Mesenchymal stem cell (in vitro differentiated cells and primary cell): ENCODE data around the gene NLGN1.
A peak's percentile ranks its signal among the peaks of the same experiment; 100 is the strongest.

ENCODE experiments used
- DNase-seq: peaks from one replicate; pipeline ENCODE4 v3.0.0-alpha.2; 2013
- H2AFZ ChIP-seq: one replicate; pipeline ENCODE4 v1.6.1; 2013; ENCODE audit warnings: low read depth, mild to moderate bottlenecking, control low read depth, inconsistent platforms, low read length, moderate library complexity
- H2AK5ac ChIP-seq: 2 replicates; pipeline ENCODE4 v1.6.1; 2013; ENCODE audit warnings: low read length, moderate library complexity, mild to moderate bottlenecking, inconsistent platforms; ENCODE audit not compliant: severe bottlenecking
- H2BK120ac ChIP-seq: one replicate; pipeline ENCODE4 v1.6.1; 2013; ENCODE audit warnings: low read depth, mild to moderate bottlenecking, inconsistent platforms, low read length, moderate library complexity
- H2BK12ac ChIP-seq, 2 experiments: one replicate each; pipeline ENCODE4 v1.6.1; 2013; ENCODE audit warnings: inconsistent platforms in 2 of 2, low read length in 2 of 2, mild to moderate bottlenecking in 2 of 2, moderate library complexity in 2 of 2, control low read depth in 1 of 2
- H2BK15ac ChIP-seq: one replicate; pipeline ENCODE4 v1.6.1; 2013; ENCODE audit warnings: mild to moderate bottlenecking, low read depth, inconsistent platforms; ENCODE audit not compliant: poor library complexity, severe bottlenecking
- H2BK5ac ChIP-seq: 2 replicates; pipeline ENCODE4 v1.6.1; 2013; ENCODE audit warnings: low read depth, mild to moderate bottlenecking, low read length, control low read depth, inconsistent platforms; ENCODE audit not compliant: poor library complexity, severe bottlenecking
- H3K14ac ChIP-seq, 2 experiments: one replicate each; pipeline ENCODE4 v1.6.1; 2013; ENCODE audit warnings: inconsistent platforms in 2 of 2, low read length in 2 of 2, control low read depth in 1 of 2, mild to moderate bottlenecking in 1 of 2, moderate library complexity in 1 of 2
- H3K18ac ChIP-seq, 2 experiments: one replicate each; pipeline ENCODE4 v1.6.1; 2013; ENCODE audit warnings: inconsistent platforms in 2 of 2, low read length in 2 of 2, control low read depth in 1 of 2, low read depth in 1 of 2, mild to moderate bottlenecking in 1 of 2
- H3K23ac ChIP-seq, 2 experiments: one replicate each; pipeline ENCODE4 v1.6.1; 2013; ENCODE audit warnings: inconsistent platforms in 2 of 2, low read length in 2 of 2, mild to moderate bottlenecking in 2 of 2, moderate library complexity in 2 of 2, control low read depth in 1 of 2
- H3K27ac ChIP-seq: 2 replicates; pipeline ENCODE4 v1.5.1; 2013; ENCODE audit warnings: mild to moderate bottlenecking, moderate library complexity, low read length, control low read depth, inconsistent platforms; ENCODE audit not compliant: poor library complexity, severe bottlenecking
- H3K27me3 ChIP-seq, 2 experiments: 2 replicates each; pipeline versions ENCODE4 v1.6.1 to v1.7.0; 2013; ENCODE audit warnings: low read length in 2 of 2, mild to moderate bottlenecking in 2 of 2, moderate library complexity in 2 of 2, control low read depth in 1 of 2, inconsistent platforms in 1 of 2; ENCODE audit not compliant: control insufficient read depth in 1 of 2, insufficient read depth in 1 of 2
- H3K36me3 ChIP-seq, 2 experiments: 2 replicates each; pipeline versions ENCODE4 v1.6.1 to v1.7.0; 2013; ENCODE audit warnings: low read length in 2 of 2, control low read depth in 1 of 2, inconsistent platforms in 1 of 2, low read depth in 1 of 2, mild to moderate bottlenecking in 1 of 2; ENCODE audit not compliant: insufficient read depth in 2 of 2, control insufficient read depth in 1 of 2
- H3K4ac ChIP-seq, 2 experiments: one replicate each; pipeline ENCODE4 v1.6.1; 2013; ENCODE audit warnings: inconsistent platforms in 2 of 2, low read length in 2 of 2, mild to moderate bottlenecking in 2 of 2, moderate library complexity in 2 of 2, control low read depth in 1 of 2, low read depth in 1 of 2
- H3K4me1 ChIP-seq: 2 replicates; pipeline ENCODE4 v1.6.1; 2013; ENCODE audit warnings: low read depth, low read length, control low read depth; ENCODE audit not compliant: control insufficient read depth, insufficient read depth
- H3K4me2 ChIP-seq: 2 replicates; pipeline ENCODE4 v1.6.1; 2013; ENCODE audit warnings: low read length, mild to moderate bottlenecking, inconsistent platforms; ENCODE audit not compliant: poor library complexity, severe bottlenecking
- H3K4me3 ChIP-seq, 2 experiments: 2 replicates each; pipeline versions ENCODE4 v1.5.1 to v1.7.0; 2013; ENCODE audit warnings: low read length in 2 of 2, mild to moderate bottlenecking in 2 of 2, control low read depth in 1 of 2, low read depth in 1 of 2; ENCODE audit not compliant: insufficient read depth in 1 of 2
- H3K79me1 ChIP-seq: replicated peaks from 2 replicates; pipeline ENCODE4 v1.6.1; 2013; ENCODE audit warnings: mild to moderate bottlenecking, control low read depth, low read length, inconsistent platforms; ENCODE audit not compliant: poor library complexity, severe bottlenecking
- H3K9ac ChIP-seq: 2 replicates; pipeline ENCODE4 v1.7.0; 2013; ENCODE audit warnings: mild to moderate bottlenecking, low read length, moderate library complexity
- H3K9me3 ChIP-seq: 2 replicates; pipeline ENCODE4 v1.7.0; 2013; ENCODE audit warnings: mild to moderate bottlenecking, low read length; ENCODE audit not compliant: control insufficient read depth
- H4K8ac ChIP-seq: one replicate; pipeline ENCODE4 v1.6.1; 2013; ENCODE audit warnings: inconsistent platforms, mild to moderate bottlenecking, low read length, moderate library complexity
- H4K91ac ChIP-seq: one replicate; pipeline ENCODE4 v1.6.1; 2013; ENCODE audit warnings: mild to moderate bottlenecking, low read length, inconsistent platforms
- WGBS: methylation state at CpG from one replicate; pipeline ENCODE4 v1.1.7; 2013; ENCODE audit warnings: mixed read lengths; 5-methylcytosine and 5-hydroxymethylcytosine counted together

The NLGN1 gene

GRCh38 chr3:174197416-174197815 is 799.9 kb downstream of the NLGN1 start:
- Histone ChIP-seq H2BK15ac (no peak overlapping the region), H3K9ac (no peak overlapping the region), H3K36me3 (no peaks in the 10 kb centered on the region), H3K4me3 (no peak overlapping the region), H3K9me3 (no peaks in the 10 kb centered on the region), H3K18ac (peak overlapping the region in 1 of 2 experiments; percentile 54), H2AK5ac (no peak overlapping the region), H2BK120ac (no peak overlapping the region), H3K4me2 (no peak overlapping the region), H2BK5ac (no peak overlapping the region), H3K27ac (no peak overlapping the region), H3K4me1 (no peaks in the 10 kb centered on the region), H3K79me1 (no peaks in the 10 kb centered on the region), H2BK12ac (peak overlapping the region in 1 of 2 experiments; percentile 15), H3K23ac (no peak overlapping the region), H4K8ac (no peak overlapping the region), H3K27me3 (no peaks in the 10 kb centered on the region), H4K91ac (no peak overlapping the region), H3K14ac (no peak overlapping the region), H3K4ac (no peak overlapping the region), H2AFZ (no peak overlapping the region)
- WGBS = 89% methylated on average over 1 of the region's 5 CpGs
- DNase-seq = no peak

DNA sequence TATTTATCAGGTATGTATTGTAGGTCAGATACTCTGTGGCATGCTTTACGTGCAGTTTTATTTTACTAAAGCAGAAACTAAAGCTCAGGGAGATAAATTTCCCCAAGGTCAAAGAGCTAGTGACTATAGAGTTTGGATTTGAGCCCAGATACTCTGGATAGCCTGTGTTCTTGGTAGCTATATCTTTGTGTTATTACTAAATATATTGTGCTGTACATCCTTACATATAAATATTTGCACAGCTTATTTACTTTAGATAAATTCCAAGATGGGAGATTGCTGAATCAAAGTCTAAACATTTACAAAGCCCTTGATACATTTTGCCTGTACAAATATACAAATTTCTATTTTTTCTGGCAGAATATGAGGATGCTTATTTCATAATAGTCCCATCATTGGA is 800.7 kb downstream of the NLGN1 start:
- no peak overlapping the region for H4K8ac ChIP-seq
- WGBS = 14% methylated on average over 1 of the region's 1 CpG

DNA sequence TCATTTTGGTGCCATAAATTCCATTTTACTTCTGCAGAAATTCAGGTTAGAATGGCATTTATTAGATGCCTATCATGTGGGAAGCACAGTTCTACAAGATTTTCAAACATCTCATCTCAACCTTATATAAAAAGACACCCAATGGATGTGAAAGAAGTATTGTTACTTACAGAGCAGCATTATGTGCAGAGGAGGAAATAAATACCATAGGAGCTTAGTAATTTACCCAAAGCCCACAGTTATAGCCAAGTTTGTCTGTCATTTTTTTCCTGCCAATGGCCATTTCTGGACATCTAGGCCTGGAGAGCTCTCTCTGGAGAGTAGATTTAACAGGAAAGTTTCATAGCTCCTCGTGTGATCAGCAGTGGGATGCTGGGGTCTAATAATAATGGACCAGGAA is 802.2 kb downstream of the NLGN1 start:
- peak overlapping the region in 1 of 2 experiments; percentile 54 for H2BK12ac ChIP-seq
- H3K4me3 ChIP-seq = no peak overlapping the region
- H2AFZ ChIP-seq = no peak overlapping the region
- H2BK15ac ChIP-seq = no peak overlapping the region
- H3K27me3 ChIP-seq = no peaks in the 10 kb centered on the region
- H2BK5ac ChIP-seq = no peak overlapping the region
- no peak overlapping the region for H4K8ac ChIP-seq
- H3K9me3 ChIP-seq = no peaks in the 10 kb centered on the region
- H3K18ac ChIP-seq = peak overlapping the region in 1 of 2 experiments; percentile 0
- H3K4ac ChIP-seq = no peak overlapping the region
- no peaks in the 10 kb centered on the region for H3K36me3 ChIP-seq
- H3K14ac ChIP-seq = no peak overlapping the region
- no peak overlapping the region for H3K27ac ChIP-seq
- H3K79me1 ChIP-seq = no peaks in the 10 kb centered on the region
- H3K4me1 ChIP-seq = no peaks in the 10 kb centered on the region
- no peak overlapping the region for H2AK5ac ChIP-seq
- DNase-seq = no peak
- H2BK120ac ChIP-seq = no peak overlapping the region
- no peak overlapping the region for H3K9ac ChIP-seq
- H3K4me2 ChIP-seq = no peak overlapping the region
- no peak overlapping the region for H4K91ac ChIP-seq
- no peak overlapping the region for H3K23ac ChIP-seq
- WGBS = 88% methylated on average over 1 of the region's 1 CpG

More for the DNA sequence above, 800.7 kb downstream of the NLGN1 start:
- Histone ChIP-seq H3K9me3 (no peaks in the 10 kb centered on the region), H2BK15ac (no peak overlapping the region), H2BK12ac (no peak overlapping the region), H2AK5ac (no peak overlapping the region), H3K36me3 (no peaks in the 10 kb centered on the region), H4K91ac (no peak overlapping the region), H3K79me1 (no peaks in the 10 kb centered on the region), H2BK120ac (no peak overlapping the region), H3K18ac (no peak overlapping the region), H3K27me3 (no peaks in the 10 kb centered on the region), H3K14ac (no peak overlapping the region), H3K9ac (no peak overlapping the region), H3K27ac (no peak overlapping the region), H3K4me3 (no peak overlapping the region), H3K23ac (no peak overlapping the region), H3K4me2 (no peak overlapping the region), H2AFZ (no peak overlapping the region), H2BK5ac (no peak overlapping the region), H3K4me1 (no peaks in the 10 kb centered on the region), H3K4ac (no peak overlapping the region)
- DNase-seq = peak; percentile 78

- Histone ChIP-seq H3K4me3 (no peak overlapping the region), H3K4me1 (no peaks in the 10 kb centered on the region), H4K8ac (no peak overlapping the region), H3K23ac (no peak overlapping the region), H3K9me3 (no peaks in the 10 kb centered on the region), H2AK5ac (no peak overlapping the region), H3K4ac (no peak overlapping the region), H3K9ac (no peak overlapping the region), H3K18ac (no peak overlapping the region), H2BK5ac (no peak overlapping the region), H4K91ac (no peak overlapping the region), H3K79me1 (no peaks in the 10 kb centered on the region), H3K27me3 (no peaks in the 10 kb centered on the region), H3K4me2 (no peak overlapping the region), H2AFZ (no peak overlapping the region), H2BK15ac (no peak overlapping the region), H3K14ac (no peak overlapping the region), H2BK12ac (no peak overlapping the region), H3K27ac (no peak overlapping the region), H2BK120ac (no peak overlapping the region), H3K36me3 (no peaks in the 10 kb centered on the region)
- WGBS = no CpG with 5 or more reads among the region's 2 CpGs
- DNase-seq = no peak
These were observed 804.6 kb downstream of the NLGN1 start for GRCh38 chr3:174202116-174202515.
